WI38 (cell line): ENCODE measurements around the gene MAP3K10.
"Not testable (repeated sequence)": the region's sequence is repeated elsewhere in the genome, so short reads cannot be mapped to it uniquely, and the experiment has no call there.

Experiments
- H3K4me3 ChIP-seq: 2 replicates; pipeline ENCODE4 v1.5.1; 2011; ENCODE audit warnings: low read depth, mild to moderate bottlenecking, control low read depth, low read length
- CTCF ChIP-seq: IDR thresholded peaks from 2 replicates; pipeline ENCODE4 v1.5.1; 2012; ENCODE audit warnings: low read depth, mild to moderate bottlenecking, control low read depth, low read length

MAP3K10 gene

GRCh38 chr19:40162104-40162503, 29.1 kb upstream of the MAP3K10 start:
- no peak overlapping the region for H3K4me3 ChIP-seq
- no peak for TF ChIP-seq CTCF

GRCh38 chr19:40163541-40164129, 27.6 kb upstream of the MAP3K10 start:
- no peak overlapping the region for H3K4me3 ChIP-seq
- TF ChIP-seq CTCF, result no peak

GRCh38 chr19:40165362-40165937, 25.8 kb upstream of the MAP3K10 start:
- no peak overlapping the region for H3K4me3 ChIP-seq
- peak; percentile 67 for TF ChIP-seq CTCF

DNA sequence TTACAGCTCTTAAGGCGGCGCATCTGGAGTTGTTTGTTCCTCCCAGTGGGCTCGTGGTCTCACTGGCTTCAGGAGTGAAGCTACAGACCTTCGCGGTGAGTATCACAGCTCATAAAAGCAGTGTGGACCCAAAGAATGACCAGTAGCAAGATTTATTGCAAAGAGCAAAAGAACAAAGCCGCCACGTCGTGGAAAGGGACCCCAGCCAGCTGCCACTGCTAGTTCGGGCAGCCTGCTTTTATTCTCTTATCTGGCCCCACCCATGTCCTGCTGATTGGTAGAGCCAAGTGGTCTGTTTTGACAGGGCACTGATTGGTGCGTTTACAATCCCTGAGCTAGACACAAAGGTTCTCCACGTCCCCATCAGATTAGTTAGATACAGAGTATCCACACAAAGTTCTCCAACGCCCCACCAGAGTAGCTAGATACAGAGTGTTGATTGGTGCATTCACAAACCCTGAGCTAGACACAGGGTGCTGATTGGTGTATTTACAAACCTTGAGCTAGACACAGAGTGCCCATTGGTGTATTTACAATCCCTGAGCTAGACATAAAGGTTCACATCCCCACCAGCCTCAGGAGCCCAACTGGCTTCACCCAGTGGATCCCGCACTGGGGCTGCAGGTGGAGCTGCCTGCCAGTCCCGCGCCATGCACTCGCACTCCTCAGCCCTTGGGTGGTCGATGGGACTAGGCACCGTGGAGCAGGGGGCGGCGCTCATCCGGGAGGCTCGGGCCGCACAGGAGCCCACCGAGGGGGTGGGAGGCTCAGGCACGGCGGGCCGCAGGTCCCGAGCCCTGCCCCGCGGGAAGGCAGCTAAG, 21.5 kb upstream of the MAP3K10 start:
- H3K4me3 ChIP-seq, result not testable (repeated sequence)

DNA sequence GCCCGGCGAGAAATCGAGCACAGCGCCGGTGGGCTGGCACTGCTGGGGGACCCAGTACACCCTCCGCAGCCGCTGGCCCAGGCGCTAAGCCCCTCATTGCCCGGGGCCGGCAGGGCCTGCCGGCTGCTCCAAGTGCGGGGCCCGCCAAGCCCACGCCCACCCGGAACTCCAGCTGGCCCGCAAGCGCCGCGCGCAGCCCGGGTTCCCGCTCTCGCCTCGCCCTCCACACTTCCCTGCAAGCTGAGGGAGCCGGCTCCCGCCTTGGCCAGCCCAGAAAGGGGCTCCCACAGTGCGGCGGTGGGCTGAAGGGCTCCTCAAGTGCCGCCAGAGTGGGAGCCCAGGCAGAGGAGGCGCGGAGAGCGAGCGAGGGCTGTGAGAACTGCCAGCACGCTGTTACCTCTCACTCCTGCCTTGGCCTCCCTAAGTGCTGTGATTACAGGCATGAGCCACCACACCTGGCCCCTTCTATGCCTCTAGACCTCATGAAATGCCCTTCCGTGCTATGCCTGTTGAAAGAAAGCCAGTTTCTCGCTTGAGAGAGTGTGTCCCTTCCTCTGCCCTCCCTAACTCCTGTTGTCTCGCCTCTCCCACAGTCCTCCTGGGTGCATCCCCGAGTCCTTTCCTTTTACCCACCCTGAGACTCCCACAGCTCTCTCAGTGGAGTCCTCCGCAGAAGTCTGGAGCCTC, 20.8 kb upstream of the MAP3K10 start:
- H3K4me3 ChIP-seq, result not testable (repeated sequence)

- not testable (repeated sequence) for H3K4me3 ChIP-seq
These were observed 19.9 kb upstream of the MAP3K10 start for GRCh38 chr19:40171293-40171692.

DNA sequence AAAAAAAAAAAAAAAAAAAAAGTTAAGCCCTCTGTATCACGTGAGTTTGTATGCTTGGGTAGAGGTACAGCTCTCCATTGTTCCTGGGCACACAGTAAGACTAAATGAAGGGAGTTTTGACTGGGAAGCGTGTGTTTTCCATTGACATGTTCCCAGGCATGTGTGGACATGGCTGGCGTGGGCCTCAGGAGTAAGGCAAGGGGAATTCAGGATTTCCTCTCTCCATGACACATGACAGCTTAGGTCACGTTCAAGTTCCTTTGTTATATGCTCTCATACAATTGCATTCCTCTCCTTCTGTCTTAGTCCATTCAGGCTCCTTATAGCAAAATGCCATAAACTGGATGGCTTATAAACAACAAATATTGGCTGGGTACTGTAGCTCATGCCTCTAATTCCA, 17.1 kb upstream of the MAP3K10 start:
- TF ChIP-seq CTCF, result no peak
- H3K4me3 ChIP-seq, result no peak overlapping the region

GRCh38 chr19:40175820-40176219, 15.4 kb upstream of the MAP3K10 start:
- no peak for TF ChIP-seq CTCF
- H3K4me3 ChIP-seq, result no peak overlapping the region
